Tibial artery (tissue), 4 donors: ENCODE measurements around the gene GFER.

Experiments
- DNase-seq, 2 donors: peaks; one replicate each; pipeline ENCODE4 v3.0.0-alpha.2; 2019
- H3K27ac ChIP-seq, 2 donors: fragments of 200-600 bp; sonication (generic) in 1 of 2; 1 replicate in 1 of 2; 2 replicates in 1 of 2; pipeline ENCODE4 v1.5.1; 2018 to 2019; ENCODE audit warnings: mild to moderate bottlenecking in 1 of 2
- H3K27me3 ChIP-seq, 2 donors: fragments of 200-600 bp; sonication (generic) in 1 of 2; one replicate each; pipeline versions ENCODE4 v1.5.1 to v1.6.0; 2016 to 2019
- H3K36me3 ChIP-seq, 3 donors: fragments of 200-600 bp; sonication (generic) in 2 of 3; one replicate each; pipeline ENCODE4 v1.5.1; 2016 to 2019; ENCODE audit warnings: mild to moderate bottlenecking in 2 of 3
- H3K4me1 ChIP-seq, 4 donors: fragments of 200-600 bp; sonication (generic) in 2 of 4; 1 replicate in 3 of 4; 2 replicates in 1 of 4; pipeline ENCODE4 v1.5.1; 2016 to 2019
- H3K4me3 ChIP-seq, 2 donors: fragments of 200-600 bp; sonication (generic) in 1 of 2; 1 replicate in 1 of 2; 2 replicates in 1 of 2; pipeline ENCODE4 v1.5.1; 2018 to 2019; ENCODE audit warnings: mild to moderate bottlenecking in 2 of 2
- H3K9me3 ChIP-seq, 3 donors: fragments of 200-600 bp; sonication (generic) in 1 of 3; one replicate each; pipeline ENCODE4 v1.5.1; 2016 to 2019
- CTCF ChIP-seq, 2 experiments: fragments of 200-600 bp in 1 of 2; fragments of 450-650 bp in 1 of 2; IDR thresholded peaks; one replicate each; pipeline ENCODE4 v1.5.1; 2017 to 2019; ENCODE audit warnings: antibody characterized with exemption in 2 of 2, mild to moderate bottlenecking in 1 of 2, moderate library complexity in 1 of 2
- intact Hi-C: fragments of 100-400 bp; cut with DNase I; formaldehyde crosslinking; loops from one replicate; pipeline ENCODE4 v1.15.0; 2023; ENCODE audit warnings: low total_unique reads

GFER gene

GRCh38 chr16:2026461-2027023 lies 42.5 kb downstream of the GFER start, which contains the start of gene NHERF2:
Gene NHERF2, plus strand, starts transcription at chr16:2026902. Its CDS starts 104 bp downstream, at chr16:2027006.
- peak within 1 kb of the TSS; percentile 62 to 72 for H3K4me3 ChIP-seq
- peaks cover 0 to 8% of the 10 kb centered on the region in 2 donors for H3K27me3 ChIP-seq
- no peaks in the 10 kb centered on the region for H3K9me3 ChIP-seq
- H3K27ac ChIP-seq: peak within 1 kb of the TSS; percentile 77 to 98
- peaks cover 0 to 77% (median 51%) of the 10 kb centered on the region in 4 donors for H3K4me1 ChIP-seq
- intact Hi-C loops: no loop called here
- peaks cover 0 to 13% (median 0%) of the 10 kb centered on the region in 3 donors for H3K36me3 ChIP-seq
- TF ChIP-seq CTCF (IDR thresholded peaks at IDR 0.05): no peak
- DNase-seq: no peak

- Histone ChIP-seq H3K9me3 (no peaks in the 10 kb centered on the region), H3K4me3 (peak overlapping the region; percentile 62 to 72), H3K27me3 (peaks cover 0 to 3% of the 10 kb centered on the region in 2 donors), H3K4me1 (peaks cover 0 to 82% (median 55%) of the 10 kb centered on the region in 4 donors), H3K27ac (peak overlapping the region; percentile 77 to 98), H3K36me3 (peaks cover 0 to 13% (median 0%) of the 10 kb centered on the region in 3 donors)
- DNase-seq: no peak
- TF ChIP-seq CTCF (IDR thresholded peaks at IDR 0.05): no peak
- intact Hi-C loops: no loop called here
Measured at GRCh38 chr16:2027024-2028010, 43.3 kb downstream of the GFER start.

GRCh38 chr16:2028146-2028545 lies 44.2 kb downstream of the GFER start:
- TF ChIP-seq CTCF (IDR thresholded peaks at IDR 0.05): no peak
- H3K4me1 ChIP-seq: peaks cover 0 to 82% (median 57%) of the 10 kb centered on the region in 4 donors
- intact Hi-C loops: no loop called here

GRCh38 chr16:2028620-2029220 lies 44.7 kb downstream of the GFER start:
- DNase-seq: no peak
- intact Hi-C loops: no loop called here
- no peaks in the 10 kb centered on the region for H3K27me3 ChIP-seq
- H3K27ac ChIP-seq: peak overlapping the region in 1 of 2 donors; percentile 98
- peaks cover 0 to 82% (median 57%) of the 10 kb centered on the region in 4 donors for H3K4me1 ChIP-seq
- H3K4me3 ChIP-seq: peak overlapping the region; percentile 62 to 72
- TF ChIP-seq CTCF (IDR thresholded peaks at IDR 0.05): no peak
- H3K36me3 ChIP-seq: peaks cover 0 to 13% (median 0%) of the 10 kb centered on the region in 3 donors
- H3K9me3 ChIP-seq: no peaks in the 10 kb centered on the region

More at GRCh38 chr16:2028146-2028545, 44.2 kb downstream of the GFER start:
- peak overlapping the region; percentile 77 to 98 for H3K27ac ChIP-seq
- H3K27me3 ChIP-seq: no peaks in the 10 kb centered on the region
- H3K4me3 ChIP-seq: peak overlapping the region; percentile 62 to 72
- no peaks in the 10 kb centered on the region for H3K9me3 ChIP-seq
- peaks cover 0 to 13% (median 0%) of the 10 kb centered on the region in 3 donors for H3K36me3 ChIP-seq
- DNase-seq: no peak

- Histone ChIP-seq H3K4me1 (peaks cover 0 to 85% (median 59%) of the 10 kb centered on the region in 4 donors), H3K4me3 (peak overlapping the region in 1 of 2 donors; percentile 62)
- intact Hi-C loops: no loop called here
Measured at GRCh38 chr16:2029350-2029749, 45.4 kb downstream of the GFER start.

More at GRCh38 chr16:2029350-2029749, 45.4 kb downstream of the GFER start:
- DNase-seq: no peak
- Histone ChIP-seq H3K27me3 (no peaks in the 10 kb centered on the region), H3K27ac (peak overlapping the region in 1 of 2 donors; percentile 98), H3K9me3 (no peaks in the 10 kb centered on the region), H3K36me3 (peaks cover 0 to 13% (median 0%) of the 10 kb centered on the region in 3 donors)
- TF ChIP-seq CTCF (IDR thresholded peaks at IDR 0.05): no peak
